Panc1 (cell line): Measurements from ENCODE around the gene CNNM2. TPM values are rescaled to one million over a fixed set of nuclear protein-coding genes. Genes with fewer than 3 reads are reported as not detected.

Source experiments
- ATAC-seq: fragments of 200-7000 bp; cut with Tn5 transposase; 2 replicates; pipeline ENCODE4 v1.9.1; 2020; ENCODE audit warnings: mild to moderate bottlenecking, moderate library complexity
- BruUV-seq: library from RNA; stranded (reverse); fragments of 400-500 nt; replicated peaks from 2 replicates; lab custom pipeline; 2021; lab: Mats Ljungman, UMichigan
- CTCF ChIA-PET: fragments of 300-600 bp; sonication (Branson Sonifier 250); formaldehyde crosslinking; loops from one replicate; lab custom pipeline; 2022; ENCODE audit warnings: antibody characterized with exemption; lab: Charles Lee
- POLR2A ChIA-PET: fragments of 300-600 bp; sonication (Branson Sonifier 250); formaldehyde crosslinking; loops from one replicate; lab custom pipeline; 2022; ENCODE audit warnings: antibody characterized with exemption; lab: Charles Lee
- DNase-seq: peaks from one replicate; pipeline ENCODE4 v3.0.0-alpha.2; 2010; ENCODE audit warnings: low read depth, low spot score
- H3K27ac ChIP-seq: 2 replicates; pipeline ENCODE4 v1.5.1; 2011; ENCODE audit warnings: mild to moderate bottlenecking, low read length, inconsistent platforms
- H3K27me3 ChIP-seq: fragments of 200-500 bp; sonication (Bioruptor generic); 2 replicates; pipeline ENCODE4 v1.6.0; 2014; ENCODE audit warnings: low read length, inconsistent platforms; ENCODE audit not compliant: control insufficient read depth, insufficient read depth
- H3K36me3 ChIP-seq: fragments of 200-500 bp; sonication (Bioruptor generic); 2 replicates; pipeline ENCODE4 v1.5.1; 2014; ENCODE audit warnings: inconsistent platforms, mild to moderate bottlenecking, low read length, moderate library complexity; ENCODE audit not compliant: control insufficient read depth, insufficient read depth
- H3K4me1 ChIP-seq: 2 replicates; pipeline ENCODE4 v1.5.1; 2011; ENCODE audit warnings: inconsistent platforms, mild to moderate bottlenecking, low read length, moderate library complexity; ENCODE audit not compliant: control insufficient read depth, insufficient read depth
- H3K4me3 ChIP-seq, 2 experiments: 2 replicates each; pipeline ENCODE4 v1.5.1; 2011 to 2012; ENCODE audit warnings: low read depth in 2 of 2, low read length in 2 of 2, mild to moderate bottlenecking in 2 of 2, inconsistent platforms in 1 of 2, moderate library complexity in 1 of 2
- H3K9me3 ChIP-seq: fragments of 200-500 bp; sonication (Bioruptor generic); 2 replicates; pipeline ENCODE4 v1.5.1; 2014; ENCODE audit warnings: low read depth, mild to moderate bottlenecking, inconsistent platforms, low read length, moderate library complexity; ENCODE audit not compliant: control insufficient read depth, insufficient read depth
- POLR2AphosphoS5 ChIP-seq: IDR thresholded peaks from 2 replicates; pipeline ENCODE4 v1.6.1; 2012; ENCODE audit warnings: mild to moderate bottlenecking, low read depth, low read length, moderate library complexity
- SIN3A ChIP-seq: IDR thresholded peaks from 2 replicates; pipeline ENCODE4 v1.6.1; 2012; ENCODE audit warnings: low read depth, mild to moderate bottlenecking, low read length, moderate library complexity, borderline replicate concordance; ENCODE audit not compliant: insufficient read depth
- TCF7L2 ChIP-seq: IDR thresholded peaks from 2 replicates; pipeline ENCODE4 v1.6.1; 2011; ENCODE audit warnings: mild to moderate bottlenecking, low read depth, low read length, inconsistent platforms
- in situ Hi-C: cut with HindIII; loops from 2 replicates; pipeline ENCODE4 v1.10.0; 2016; ENCODE audit warnings: low sequenced_read_pairs, low pct_unique_long_range_greater_than_20kb
- intact Hi-C: fragments of 100-400 bp; cut with micrococcal nuclease; formaldehyde crosslinking; loops from one replicate; pipeline ENCODE4 v1.10.0; 2022; ENCODE audit not compliant: unreplicated experiment
- total RNA-seq: library from RNA; stranded (reverse); gene quantifications from one replicate; pipeline ENCODE4 v1.2.1, GENCODE V29; 2021; ENCODE audit not compliant: unreplicated experiment
- TF ChIP-seq, protein P1 (sequence below), 2 experiments: IDR thresholded peaks; 2 replicates each; pipeline ENCODE4 v1.6.1; 2011 to 2012; ENCODE audit warnings: low read depth in 2 of 2, control low read depth in 1 of 2, low read length in 1 of 2, mild to moderate bottlenecking in 1 of 2, moderate library complexity in 1 of 2; ENCODE audit not compliant: insufficient read depth in 1 of 2
- TF ChIP-seq, protein P2 (sequence below): fragments of 450-650 bp; IDR thresholded peaks from 2 replicates; pipeline ENCODE4 v1.5.1; 2017; ENCODE audit warnings: mild to moderate bottlenecking

The CNNM2 gene
- total RNA-seq, 1 experiment from 2014 or later: 27.1 TPM

DNA sequence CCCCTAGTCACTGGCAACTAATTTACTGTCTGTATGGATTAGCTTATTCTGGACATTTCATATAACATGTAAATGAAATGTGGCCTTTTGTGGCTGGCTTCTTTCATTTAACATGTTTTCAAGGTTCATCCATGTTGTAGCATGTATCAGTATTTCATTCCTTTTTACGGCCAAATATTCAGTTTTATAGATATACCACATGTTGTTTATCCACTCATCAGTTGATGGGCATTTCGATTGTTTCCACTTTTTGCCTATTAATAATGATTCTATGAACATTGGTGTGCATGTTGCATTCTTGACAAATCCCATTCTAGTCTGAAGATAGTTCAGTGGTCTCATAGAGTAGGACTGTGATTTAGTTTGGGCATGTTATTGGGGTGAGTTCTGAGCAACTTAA, 12.6 kb downstream of the CNNM2 start:
- Histone ChIP-seq H3K4me3 (no peak overlapping the region), H3K27me3 (no peaks in the 10 kb centered on the region), H3K4me1 (no peaks in the 10 kb centered on the region; the same call in 1 of the 2 replicates), H3K27ac (no peak overlapping the region), H3K36me3 (no peaks in the 10 kb centered on the region), H3K9me3 (no peaks in the 10 kb centered on the region)
- ChIA-PET CTCF (no interaction called here), POLR2A (no interaction called here)
- no peak for DNase-seq
- no peak for ATAC-seq
- intact Hi-C loops: no loop called here
- in situ Hi-C loops: no loop called here
- TF ChIP-seq SIN3A (no peak), POLR2AphosphoS5 (no peak), TCF7L2 (no peak)
- TF ChIP-seq, protein P1, sequence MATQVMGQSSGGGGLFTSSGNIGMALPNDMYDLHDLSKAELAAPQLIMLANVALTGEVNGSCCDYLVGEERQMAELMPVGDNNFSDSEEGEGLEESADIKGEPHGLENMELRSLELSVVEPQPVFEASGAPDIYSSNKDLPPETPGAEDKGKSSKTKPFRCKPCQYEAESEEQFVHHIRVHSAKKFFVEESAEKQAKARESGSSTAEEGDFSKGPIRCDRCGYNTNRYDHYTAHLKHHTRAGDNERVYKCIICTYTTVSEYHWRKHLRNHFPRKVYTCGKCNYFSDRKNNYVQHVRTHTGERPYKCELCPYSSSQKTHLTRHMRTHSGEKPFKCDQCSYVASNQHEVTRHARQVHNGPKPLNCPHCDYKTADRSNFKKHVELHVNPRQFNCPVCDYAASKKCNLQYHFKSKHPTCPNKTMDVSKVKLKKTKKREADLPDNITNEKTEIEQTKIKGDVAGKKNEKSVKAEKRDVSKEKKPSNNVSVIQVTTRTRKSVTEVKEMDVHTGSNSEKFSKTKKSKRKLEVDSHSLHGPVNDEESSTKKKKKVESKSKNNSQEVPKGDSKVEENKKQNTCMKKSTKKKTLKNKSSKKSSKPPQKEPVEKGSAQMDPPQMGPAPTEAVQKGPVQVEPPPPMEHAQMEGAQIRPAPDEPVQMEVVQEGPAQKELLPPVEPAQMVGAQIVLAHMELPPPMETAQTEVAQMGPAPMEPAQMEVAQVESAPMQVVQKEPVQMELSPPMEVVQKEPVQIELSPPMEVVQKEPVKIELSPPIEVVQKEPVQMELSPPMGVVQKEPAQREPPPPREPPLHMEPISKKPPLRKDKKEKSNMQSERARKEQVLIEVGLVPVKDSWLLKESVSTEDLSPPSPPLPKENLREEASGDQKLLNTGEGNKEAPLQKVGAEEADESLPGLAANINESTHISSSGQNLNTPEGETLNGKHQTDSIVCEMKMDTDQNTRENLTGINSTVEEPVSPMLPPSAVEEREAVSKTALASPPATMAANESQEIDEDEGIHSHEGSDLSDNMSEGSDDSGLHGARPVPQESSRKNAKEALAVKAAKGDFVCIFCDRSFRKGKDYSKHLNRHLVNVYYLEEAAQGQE (IDR thresholded peaks at IDR 0.05; ENCODE audit: insufficient read depth in 1 of 2, low read depth in 2 of 2, low read length in 1 of 2): no peak
- TF ChIP-seq, protein P2, sequence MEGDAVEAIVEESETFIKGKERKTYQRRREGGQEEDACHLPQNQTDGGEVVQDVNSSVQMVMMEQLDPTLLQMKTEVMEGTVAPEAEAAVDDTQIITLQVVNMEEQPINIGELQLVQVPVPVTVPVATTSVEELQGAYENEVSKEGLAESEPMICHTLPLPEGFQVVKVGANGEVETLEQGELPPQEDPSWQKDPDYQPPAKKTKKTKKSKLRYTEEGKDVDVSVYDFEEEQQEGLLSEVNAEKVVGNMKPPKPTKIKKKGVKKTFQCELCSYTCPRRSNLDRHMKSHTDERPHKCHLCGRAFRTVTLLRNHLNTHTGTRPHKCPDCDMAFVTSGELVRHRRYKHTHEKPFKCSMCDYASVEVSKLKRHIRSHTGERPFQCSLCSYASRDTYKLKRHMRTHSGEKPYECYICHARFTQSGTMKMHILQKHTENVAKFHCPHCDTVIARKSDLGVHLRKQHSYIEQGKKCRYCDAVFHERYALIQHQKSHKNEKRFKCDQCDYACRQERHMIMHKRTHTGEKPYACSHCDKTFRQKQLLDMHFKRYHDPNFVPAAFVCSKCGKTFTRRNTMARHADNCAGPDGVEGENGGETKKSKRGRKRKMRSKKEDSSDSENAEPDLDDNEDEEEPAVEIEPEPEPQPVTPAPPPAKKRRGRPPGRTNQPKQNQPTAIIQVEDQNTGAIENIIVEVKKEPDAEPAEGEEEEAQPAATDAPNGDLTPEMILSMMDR: no peak
- BruUV-seq: no TSS peak

DNA sequence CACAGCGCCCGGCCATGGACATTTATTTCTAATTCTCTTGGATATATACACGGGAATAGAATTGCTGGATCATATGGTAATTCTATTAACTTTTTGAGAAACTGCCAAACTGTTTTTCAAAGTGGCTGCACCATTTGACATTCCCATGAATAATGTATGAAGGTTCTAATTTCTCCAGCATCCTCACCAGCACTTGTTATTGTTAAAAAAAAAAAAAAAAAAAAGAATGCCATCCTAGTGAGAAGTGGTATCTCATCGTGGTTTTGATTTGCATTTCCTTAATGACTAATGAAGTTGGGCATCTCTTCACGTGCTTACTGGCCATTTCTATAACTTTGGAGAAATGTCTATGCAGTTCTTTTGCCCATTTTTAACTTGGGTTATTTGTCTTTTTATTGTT, 13.5 kb downstream of the CNNM2 start:
- Histone ChIP-seq H3K9me3 (no peaks in the 10 kb centered on the region), H3K36me3 (no peaks in the 10 kb centered on the region), H3K27me3 (no peaks in the 10 kb centered on the region), H3K4me3 (no peak overlapping the region), H3K4me1 (no peaks in the 10 kb centered on the region), H3K27ac (no peak overlapping the region)
- ATAC-seq (no peak), DNase-seq (no peak)
- TF ChIP-seq TCF7L2 (no peak), SIN3A (no peak), POLR2AphosphoS5 (no peak)
- TF ChIP-seq, protein P2: no peak
- TF ChIP-seq, protein P1 (IDR thresholded peaks at IDR 0.05; ENCODE audit: insufficient read depth in 1 of 2, low read depth in 2 of 2, low read length in 1 of 2): no peak
- no TSS peak for BruUV-seq
- intact Hi-C loops (no loop called here), in situ Hi-C loops (no loop called here)
- CTCF ChIA-PET: interaction anchor here (0.6 kb wide), 1 partner anchor 14 kb away, joined by 7 read pairs; no protein-coding TSS in a partner anchor
- POLR2A ChIA-PET: interaction anchor here (0.6 kb wide), 1 partner anchor 15 kb away, joined by 4 read pairs; no protein-coding TSS in a partner anchor
